ENCODE measurements around the gene DDN.

Gene DDN

DNA sequence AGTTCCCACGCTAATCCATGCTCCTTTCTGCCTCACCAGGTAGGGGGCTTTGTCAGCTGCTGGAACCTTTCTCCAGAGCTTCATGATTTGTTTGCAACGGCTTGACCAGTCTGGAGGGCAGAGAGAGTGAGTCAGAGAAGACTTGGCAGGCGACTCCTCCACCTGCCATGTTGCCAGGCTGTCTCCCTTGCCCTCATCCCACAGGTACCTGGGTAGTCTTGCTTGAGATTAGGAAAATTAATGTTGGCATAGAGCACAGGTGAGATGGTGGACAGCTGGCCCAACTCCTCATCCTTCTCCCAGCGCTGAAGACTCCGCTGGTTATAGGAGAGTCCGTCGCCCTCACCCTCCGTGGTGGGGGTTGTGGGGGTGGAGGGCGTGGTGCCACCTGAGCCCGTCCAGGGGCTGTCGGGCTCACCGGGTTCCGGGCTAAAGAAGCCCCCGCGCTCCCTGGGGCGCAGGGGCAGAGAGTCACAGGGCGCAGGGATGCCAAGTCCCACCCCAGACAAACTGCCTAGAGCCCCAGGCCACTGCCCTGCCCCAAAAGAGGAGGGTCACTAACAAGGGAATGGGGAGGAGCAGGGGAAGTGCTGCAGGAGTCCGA, 42.8 kb upstream of the DDN start:
- H3K27me3 ChIP-seq (ENCODE audit: insufficient read depth, poor library complexity, severe bottlenecking), result no peaks in the 10 kb centered on the region
- TF ChIP-seq GABPA (IDR thresholded peaks at IDR 0.05; ENCODE audit: low read depth), result no peak
- TF ChIP-seq, protein P1, sequence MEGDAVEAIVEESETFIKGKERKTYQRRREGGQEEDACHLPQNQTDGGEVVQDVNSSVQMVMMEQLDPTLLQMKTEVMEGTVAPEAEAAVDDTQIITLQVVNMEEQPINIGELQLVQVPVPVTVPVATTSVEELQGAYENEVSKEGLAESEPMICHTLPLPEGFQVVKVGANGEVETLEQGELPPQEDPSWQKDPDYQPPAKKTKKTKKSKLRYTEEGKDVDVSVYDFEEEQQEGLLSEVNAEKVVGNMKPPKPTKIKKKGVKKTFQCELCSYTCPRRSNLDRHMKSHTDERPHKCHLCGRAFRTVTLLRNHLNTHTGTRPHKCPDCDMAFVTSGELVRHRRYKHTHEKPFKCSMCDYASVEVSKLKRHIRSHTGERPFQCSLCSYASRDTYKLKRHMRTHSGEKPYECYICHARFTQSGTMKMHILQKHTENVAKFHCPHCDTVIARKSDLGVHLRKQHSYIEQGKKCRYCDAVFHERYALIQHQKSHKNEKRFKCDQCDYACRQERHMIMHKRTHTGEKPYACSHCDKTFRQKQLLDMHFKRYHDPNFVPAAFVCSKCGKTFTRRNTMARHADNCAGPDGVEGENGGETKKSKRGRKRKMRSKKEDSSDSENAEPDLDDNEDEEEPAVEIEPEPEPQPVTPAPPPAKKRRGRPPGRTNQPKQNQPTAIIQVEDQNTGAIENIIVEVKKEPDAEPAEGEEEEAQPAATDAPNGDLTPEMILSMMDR (IDR thresholded peaks at IDR 0.05; ENCODE audit: insufficient read depth, low read length), result no peak
- no peak for TF ChIP-seq POLR2AphosphoS5 (IDR thresholded peaks at IDR 0.05; ENCODE audit: low read depth)
- TF ChIP-seq SPI1 (IDR thresholded peaks at IDR 0.05; ENCODE audit: borderline replicate concordance, low read depth), result no peak
- TF ChIP-seq, protein P2, sequence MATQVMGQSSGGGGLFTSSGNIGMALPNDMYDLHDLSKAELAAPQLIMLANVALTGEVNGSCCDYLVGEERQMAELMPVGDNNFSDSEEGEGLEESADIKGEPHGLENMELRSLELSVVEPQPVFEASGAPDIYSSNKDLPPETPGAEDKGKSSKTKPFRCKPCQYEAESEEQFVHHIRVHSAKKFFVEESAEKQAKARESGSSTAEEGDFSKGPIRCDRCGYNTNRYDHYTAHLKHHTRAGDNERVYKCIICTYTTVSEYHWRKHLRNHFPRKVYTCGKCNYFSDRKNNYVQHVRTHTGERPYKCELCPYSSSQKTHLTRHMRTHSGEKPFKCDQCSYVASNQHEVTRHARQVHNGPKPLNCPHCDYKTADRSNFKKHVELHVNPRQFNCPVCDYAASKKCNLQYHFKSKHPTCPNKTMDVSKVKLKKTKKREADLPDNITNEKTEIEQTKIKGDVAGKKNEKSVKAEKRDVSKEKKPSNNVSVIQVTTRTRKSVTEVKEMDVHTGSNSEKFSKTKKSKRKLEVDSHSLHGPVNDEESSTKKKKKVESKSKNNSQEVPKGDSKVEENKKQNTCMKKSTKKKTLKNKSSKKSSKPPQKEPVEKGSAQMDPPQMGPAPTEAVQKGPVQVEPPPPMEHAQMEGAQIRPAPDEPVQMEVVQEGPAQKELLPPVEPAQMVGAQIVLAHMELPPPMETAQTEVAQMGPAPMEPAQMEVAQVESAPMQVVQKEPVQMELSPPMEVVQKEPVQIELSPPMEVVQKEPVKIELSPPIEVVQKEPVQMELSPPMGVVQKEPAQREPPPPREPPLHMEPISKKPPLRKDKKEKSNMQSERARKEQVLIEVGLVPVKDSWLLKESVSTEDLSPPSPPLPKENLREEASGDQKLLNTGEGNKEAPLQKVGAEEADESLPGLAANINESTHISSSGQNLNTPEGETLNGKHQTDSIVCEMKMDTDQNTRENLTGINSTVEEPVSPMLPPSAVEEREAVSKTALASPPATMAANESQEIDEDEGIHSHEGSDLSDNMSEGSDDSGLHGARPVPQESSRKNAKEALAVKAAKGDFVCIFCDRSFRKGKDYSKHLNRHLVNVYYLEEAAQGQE (IDR thresholded peaks at IDR 0.05; ENCODE audit: insufficient replicate concordance, low read depth), result no peak
- H3K27ac ChIP-seq (replicated peaks), result no peak overlapping the region
- no peak for DNase-seq (ENCODE audit: low read depth in 1 of 2, low spot score in 1 of 2)
- no peak overlapping the region for H3K4me3 ChIP-seq (replicated peaks; ENCODE audit: insufficient read depth, low read length)

DNA sequence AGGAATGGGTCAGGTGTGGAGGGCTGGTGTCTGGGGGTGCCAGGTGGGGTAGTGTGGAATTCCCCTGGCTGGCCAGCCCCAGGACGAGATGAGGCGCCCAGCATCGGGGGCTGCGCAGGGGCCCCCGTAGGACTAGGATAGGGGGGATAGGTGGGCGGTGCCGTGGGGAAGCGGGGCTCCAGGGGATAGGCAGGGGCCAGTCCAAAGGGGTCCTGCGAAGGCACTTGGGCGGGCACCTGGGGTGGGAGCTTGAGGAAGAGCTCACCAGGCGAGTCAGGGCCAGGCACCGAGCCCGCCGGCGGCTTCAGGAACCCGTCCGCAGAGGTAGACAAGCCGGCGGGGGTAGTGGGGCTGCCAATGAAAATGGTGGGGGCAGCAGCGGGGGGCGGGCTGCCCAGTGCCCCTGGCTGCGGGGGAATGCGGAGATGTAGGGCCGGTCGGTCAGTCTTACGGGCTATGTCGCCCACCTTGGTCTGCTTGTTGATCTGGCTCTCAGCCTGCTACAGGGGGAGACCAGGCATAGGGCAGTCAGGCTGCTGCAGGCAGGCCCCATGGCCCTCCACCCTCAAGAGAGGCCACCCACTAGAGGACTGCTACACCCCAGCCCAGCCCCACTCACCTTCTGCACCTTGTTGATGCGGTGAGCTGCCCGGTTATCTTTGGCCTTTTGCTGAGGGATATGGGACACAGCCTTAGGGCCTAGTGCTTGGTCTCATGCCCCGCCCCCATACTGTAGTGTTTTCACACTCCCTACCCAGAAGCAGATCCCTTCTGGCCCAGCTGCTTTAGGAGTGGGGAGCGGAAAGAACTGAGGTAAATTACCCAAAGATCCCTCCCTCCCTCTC, 42.1 kb upstream of the DDN start:
- no peak for DNase-seq (ENCODE audit: low read depth in 1 of 2, low spot score in 1 of 2)
- H3K27ac ChIP-seq (replicated peaks), result no peak overlapping the region
- H3K4me3 ChIP-seq (replicated peaks; ENCODE audit: insufficient read depth, low read length), result no peak overlapping the region
- no peak for TF ChIP-seq SPI1 (IDR thresholded peaks at IDR 0.05; ENCODE audit: borderline replicate concordance, low read depth)
- TF ChIP-seq POLR2AphosphoS5 (IDR thresholded peaks at IDR 0.05; ENCODE audit: low read depth), result peak; percentile 9; the same call in 1 of the 2 replicates
- TF ChIP-seq, protein P1 (IDR thresholded peaks at IDR 0.05; ENCODE audit: insufficient read depth, low read length), result no peak
- TF ChIP-seq, protein P2 (IDR thresholded peaks at IDR 0.05; ENCODE audit: insufficient replicate concordance, low read depth), result no peak
- H3K27me3 ChIP-seq (ENCODE audit: insufficient read depth, poor library complexity, severe bottlenecking), result no peaks in the 10 kb centered on the region

DNA sequence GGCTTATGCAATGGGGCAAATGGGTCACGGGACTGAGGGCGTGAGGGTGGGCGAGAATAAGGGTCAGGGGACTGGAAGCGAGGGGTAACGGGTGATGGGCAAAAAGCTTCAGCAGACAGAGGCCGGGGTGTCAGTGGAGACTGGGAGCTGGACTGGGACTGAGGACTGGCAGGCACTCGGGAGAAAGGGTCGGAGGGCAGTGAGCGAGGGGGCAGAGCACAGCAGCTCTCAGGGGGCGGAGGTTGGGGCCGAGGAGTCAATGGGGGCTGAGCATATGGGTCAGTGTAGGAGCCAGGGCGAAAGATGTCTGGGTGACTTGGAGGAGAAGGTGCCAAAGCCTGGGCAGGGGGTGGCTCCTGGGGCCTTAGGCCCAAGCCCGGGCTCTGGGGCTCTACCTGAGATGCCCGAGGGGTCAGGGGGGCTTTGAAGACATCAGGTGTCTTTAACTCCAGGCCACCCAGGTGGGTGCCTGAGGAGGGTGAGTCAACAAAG, 41.2 kb upstream of the DDN start:
- no peak for TF ChIP-seq POLR2AphosphoS5 (IDR thresholded peaks at IDR 0.05; ENCODE audit: low read depth)
- TF ChIP-seq, protein P1 (IDR thresholded peaks at IDR 0.05; ENCODE audit: insufficient read depth, low read length), result no peak
- Histone ChIP-seq H3K4me3 (replicated peaks; ENCODE audit: insufficient read depth, low read length) (no peak overlapping the region), H3K27me3 (ENCODE audit: insufficient read depth, poor library complexity, severe bottlenecking) (no peaks in the 10 kb centered on the region), H3K27ac (replicated peaks) (no peak overlapping the region)
- DNase-seq (ENCODE audit: low read depth in 1 of 2, low spot score in 1 of 2), result no peak
